MCF 10A (cell line): ENCODE measurements around the gene CSPG5. TPM values are rescaled to one million over a fixed set of nuclear protein-coding genes. Genes with fewer than 3 reads are reported as not detected.
A peak's percentile ranks its signal among the peaks of the same experiment; 100 is the strongest.

Experiments
- BruUV-seq: library from RNA; stranded (reverse); fragments of 400-500 nt; replicated peaks from 2 replicates; lab custom pipeline; 2021; lab: Mats Ljungman, UMichigan
- CTCF ChIA-PET: fragments of 300-600 bp; sonication (Branson Sonifier 250); formaldehyde crosslinking; extraction: SDS; loops from one replicate; lab custom pipeline; 2021; ENCODE audit warnings: antibody characterized with exemption, inconsistent platforms; lab: Yijun Ruan, JAX
- POLR2A ChIA-PET: fragments of 300-600, 350-650 bp; sonication (Branson Sonifier 250); formaldehyde crosslinking; extraction: SDS; loops from one replicate; lab custom pipeline; 2020; ENCODE audit warnings: antibody characterized with exemption, inconsistent platforms; lab: Yijun Ruan, JAX
- DNase-seq: peaks from one replicate; pipeline ENCODE4 v3.0.0-alpha.2; 2018; ENCODE audit not compliant: unreplicated experiment
- H3K27ac Mint-ChIP-seq: one replicate; pipeline ENCODE4 v1.8.0; 2022; ENCODE audit warnings: mild to moderate bottlenecking, low read depth, mixed read lengths; ENCODE audit not compliant: unreplicated experiment
- H3K27me3 Mint-ChIP-seq: one replicate; pipeline ENCODE4 v1.8.0; 2022; ENCODE audit warnings: mixed read lengths; ENCODE audit not compliant: insufficient read depth, unreplicated experiment
- H3K36me3 Mint-ChIP-seq: one replicate; pipeline ENCODE4 v1.8.0; 2022; ENCODE audit warnings: mild to moderate bottlenecking, moderate library complexity, mixed read lengths; ENCODE audit not compliant: insufficient read depth, unreplicated experiment
- H3K4me1 Mint-ChIP-seq: one replicate; pipeline ENCODE4 v1.8.0; 2022; ENCODE audit warnings: mixed read lengths; ENCODE audit not compliant: insufficient read depth, unreplicated experiment
- H3K4me3 Mint-ChIP-seq: one replicate; pipeline ENCODE4 v1.8.0; 2022; ENCODE audit warnings: mild to moderate bottlenecking, moderate library complexity, mixed read lengths; ENCODE audit not compliant: unreplicated experiment
- H3K9me3 Mint-ChIP-seq: one replicate; pipeline ENCODE4 v1.8.0; 2022; ENCODE audit warnings: mixed read lengths; ENCODE audit not compliant: unreplicated experiment
- CTCF ChIP-seq: fragments of 200-600 bp; IDR thresholded peaks from one replicate; pipeline ENCODE4 v1.8.0; 2022; ENCODE audit warnings: antibody characterized with exemption, mild to moderate bottlenecking; ENCODE audit not compliant: unreplicated experiment
- intact Hi-C: fragments of 100-400 bp; cut with micrococcal nuclease; formaldehyde crosslinking; loops from 2 replicates; pipeline ENCODE4 v1.14.1; 2022
- total RNA-seq: library from RNA; stranded (reverse); gene quantifications from 2 replicates; pipeline ENCODE4 v1.2.3, GENCODE V29; 2022

Gene CSPG5
- total RNA-seq, 1 experiment from 2014 or later, result 0.44 TPM

- DNase-seq, result no peak
- BruUV-seq, result no TSS peak
- intact Hi-C loops, result no loop called here
- TF ChIP-seq CTCF, result no peak
- Mint-ChIP-seq H3K36me3 (no peaks in the 10 kb centered on the region), H3K27ac (no peak overlapping the region), H3K9me3 (no peaks in the 10 kb centered on the region), H3K4me3 (no peak overlapping the region), H3K27me3 (peaks cover 8% of the 10 kb centered on the region), H3K4me1 (peaks cover 10% of the 10 kb centered on the region)
- ChIA-PET POLR2A (no interaction called here), CTCF (interaction anchor here (0.5 kb wide), 1 partner anchor 161 kb away, joined by 3 read pairs; no protein-coding TSS in a partner anchor)
These were observed 42.3 kb downstream of the CSPG5 start for GRCh38 chr3:47536221-47536891.

- H3K4me1 Mint-ChIP-seq, result peaks cover 10% of the 10 kb centered on the region
- H3K27me3 Mint-ChIP-seq, result peaks cover 8% of the 10 kb centered on the region
- no peaks in the 10 kb centered on the region for H3K9me3 Mint-ChIP-seq
- no peak for DNase-seq
- H3K36me3 Mint-ChIP-seq, result no peaks in the 10 kb centered on the region
- no peak overlapping the region for H3K4me3 Mint-ChIP-seq
- TF ChIP-seq CTCF, result no peak
- no peak overlapping the region for H3K27ac Mint-ChIP-seq
- intact Hi-C loops, result no loop called here
- CTCF ChIA-PET, result interaction anchor here (0.6 to 3.2 kb wide), 4 partner anchors 10 to 580 kb away, joined by 3 to 28 read pairs (median 6); no protein-coding TSS in a partner anchor
- POLR2A ChIA-PET, result interaction anchor here (0.7 to 1.7 kb wide), 8 partner anchors 11 to 437 kb away, joined by 3 to 5 read pairs (median 4); partner anchors contain the start of gene ELP6
- BruUV-seq, result no TSS peak
These were observed 44.6 kb downstream of the CSPG5 start for GRCh38 chr3:47533996-47534454.

GRCh38 chr3:47533481-47533880 lies 45.2 kb downstream of the CSPG5 start:
- Mint-ChIP-seq H3K9me3 (no peaks in the 10 kb centered on the region), H3K27me3 (peaks cover 8% of the 10 kb centered on the region), H3K27ac (no peak overlapping the region), H3K4me3 (no peak overlapping the region), H3K4me1 (peaks cover 10% of the 10 kb centered on the region), H3K36me3 (no peaks in the 10 kb centered on the region)
- ChIA-PET CTCF (interaction anchor here (0.6 to 3.2 kb wide), 3 partner anchors 11 to 580 kb away, joined by 3 to 28 read pairs (median 6); no protein-coding TSS in a partner anchor), POLR2A (interaction anchor here (0.7 to 1.7 kb wide), 8 partner anchors 11 to 438 kb away, joined by 3 to 5 read pairs (median 4); partner anchors contain the start of gene ELP6)
- TF ChIP-seq CTCF, result no peak
- intact Hi-C loops, result no loop called here
- no TSS peak for BruUV-seq
- no peak for DNase-seq

- BruUV-seq, result no TSS peak
- Mint-ChIP-seq H3K4me1 (peaks cover 7% of the 10 kb centered on the region), H3K4me3 (no peak overlapping the region), H3K36me3 (no peaks in the 10 kb centered on the region), H3K9me3 (no peaks in the 10 kb centered on the region), H3K27me3 (no peaks in the 10 kb centered on the region), H3K27ac (peak overlapping the region; percentile 59)
- intact Hi-C loops, result no loop called here
- no peak for TF ChIP-seq CTCF
- CTCF ChIA-PET, result interaction anchor here (0.6 to 0.7 kb wide), 2 partner anchors 59 to 147 kb away, joined by 3 read pairs; partner anchors contain the start of gene PTPN23
- peak; percentile 65 for DNase-seq
- POLR2A ChIA-PET, result no interaction called here
These were observed 50.5 kb downstream of the CSPG5 start for GRCh38 chr3:47527952-47528725.
